HG02981 (cell line): ENCODE data around the gene IQGAP3.
A peak's percentile ranks its signal among the peaks of the same experiment; 100 is the strongest.
"Not testable (repeated sequence)": the region's sequence is repeated elsewhere in the genome, so short reads cannot be mapped to it uniquely, and the experiment has no call there.

Experiments
- ATAC-seq: cut with Tn5 transposase; IDR thresholded peaks from one replicate; pipeline ENCODE4 v1.9.1; 2021; ENCODE audit warnings: mild to moderate bottlenecking, moderate library complexity; ENCODE audit not compliant: unreplicated experiment

IQGAP3 gene

DNA sequence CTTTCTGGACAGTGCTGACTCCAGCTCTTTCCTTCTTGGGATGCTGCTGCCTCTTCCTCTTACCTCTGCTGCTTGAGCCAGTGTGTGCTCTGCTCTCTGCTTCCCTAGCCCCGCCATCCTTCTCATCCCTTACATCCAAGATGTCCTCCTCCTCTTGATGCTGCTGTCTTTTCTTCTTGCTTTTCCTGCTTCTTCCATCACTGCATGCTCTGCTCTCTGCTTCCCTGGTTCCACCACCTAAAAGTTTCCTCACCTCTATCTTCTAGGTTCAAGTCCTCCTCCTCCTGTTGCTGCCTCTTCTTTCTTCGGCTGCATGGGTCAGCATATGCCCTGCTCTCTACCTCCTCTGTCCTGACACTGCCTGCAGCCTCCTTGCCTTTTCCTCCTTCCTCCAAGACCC is 22.7 kb upstream of the IQGAP3 start:
- ATAC-seq = no peak

DNA sequence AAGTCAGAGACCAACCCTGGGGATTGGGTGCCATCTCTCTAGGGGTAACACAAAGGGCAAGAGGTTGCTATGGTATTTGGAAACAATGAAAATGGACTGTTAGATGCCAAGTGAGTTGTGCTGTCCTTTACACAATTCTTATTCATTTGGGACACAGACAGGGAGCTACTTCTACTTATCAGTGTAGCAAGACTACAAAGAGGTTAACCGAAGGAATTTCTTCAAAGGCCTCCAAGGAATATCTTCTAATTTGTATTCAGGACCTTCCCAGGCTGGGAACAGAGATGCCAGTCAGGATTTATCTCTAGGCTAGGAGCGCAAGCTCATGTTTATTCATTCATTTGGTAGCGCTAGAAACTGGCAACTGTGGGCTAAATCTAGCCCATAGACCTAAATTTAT is 21.8 kb upstream of the IQGAP3 start:
- no peak for ATAC-seq

DNA sequence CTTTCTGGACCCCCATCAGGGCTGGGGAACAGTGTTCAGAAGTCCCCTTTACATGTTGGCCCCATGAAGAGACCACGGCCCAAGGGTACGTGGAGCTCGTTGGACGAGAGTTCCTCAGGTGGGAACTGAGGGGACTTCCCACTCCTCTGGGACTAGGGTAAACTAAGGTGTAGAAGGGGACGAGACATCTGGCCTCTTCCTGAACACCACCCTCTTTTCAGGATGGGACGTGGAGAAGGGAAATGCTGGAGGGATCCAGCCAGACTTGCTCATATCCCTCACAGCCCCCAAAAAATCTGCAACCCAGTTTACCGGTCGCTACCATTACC is 21.3 kb upstream of the IQGAP3 start:
- ATAC-seq = no peak

DNA sequence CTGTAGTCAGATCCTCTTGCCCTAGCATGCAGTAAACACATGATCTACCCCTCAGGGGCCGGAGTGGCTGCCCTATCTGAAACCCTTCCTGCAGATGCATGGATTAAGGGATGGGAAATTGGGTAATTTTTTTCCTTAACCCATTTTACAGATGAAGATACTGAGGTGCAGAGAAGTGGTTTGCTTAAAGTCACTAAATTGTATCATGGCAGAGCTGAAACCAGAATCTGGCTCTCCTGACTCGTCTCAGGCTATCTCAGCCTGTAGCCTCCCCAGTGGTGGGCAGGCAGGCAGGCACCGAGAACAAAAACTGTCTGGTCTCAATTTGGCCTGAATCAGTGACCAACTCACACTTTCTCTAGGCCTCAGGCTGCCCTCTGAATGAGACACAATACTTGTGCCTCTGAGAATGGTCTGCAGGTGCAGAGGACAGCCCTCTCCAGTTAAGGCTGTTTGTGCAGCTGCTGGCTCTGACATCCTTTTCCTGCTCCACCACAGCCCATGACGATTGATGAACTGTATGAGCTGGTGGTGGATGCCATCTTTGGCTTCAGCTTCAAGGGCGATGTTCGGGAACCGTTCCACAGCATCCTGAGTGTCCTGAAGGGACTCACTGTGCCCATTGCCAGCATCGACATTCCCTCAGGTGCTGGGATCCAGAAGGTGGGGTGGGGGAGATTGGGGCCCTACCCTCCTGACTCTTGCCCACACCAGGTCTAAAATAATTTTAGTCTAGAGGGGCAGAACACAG is 20.7 kb upstream of the IQGAP3 start:
- ATAC-seq = no peak

DNA sequence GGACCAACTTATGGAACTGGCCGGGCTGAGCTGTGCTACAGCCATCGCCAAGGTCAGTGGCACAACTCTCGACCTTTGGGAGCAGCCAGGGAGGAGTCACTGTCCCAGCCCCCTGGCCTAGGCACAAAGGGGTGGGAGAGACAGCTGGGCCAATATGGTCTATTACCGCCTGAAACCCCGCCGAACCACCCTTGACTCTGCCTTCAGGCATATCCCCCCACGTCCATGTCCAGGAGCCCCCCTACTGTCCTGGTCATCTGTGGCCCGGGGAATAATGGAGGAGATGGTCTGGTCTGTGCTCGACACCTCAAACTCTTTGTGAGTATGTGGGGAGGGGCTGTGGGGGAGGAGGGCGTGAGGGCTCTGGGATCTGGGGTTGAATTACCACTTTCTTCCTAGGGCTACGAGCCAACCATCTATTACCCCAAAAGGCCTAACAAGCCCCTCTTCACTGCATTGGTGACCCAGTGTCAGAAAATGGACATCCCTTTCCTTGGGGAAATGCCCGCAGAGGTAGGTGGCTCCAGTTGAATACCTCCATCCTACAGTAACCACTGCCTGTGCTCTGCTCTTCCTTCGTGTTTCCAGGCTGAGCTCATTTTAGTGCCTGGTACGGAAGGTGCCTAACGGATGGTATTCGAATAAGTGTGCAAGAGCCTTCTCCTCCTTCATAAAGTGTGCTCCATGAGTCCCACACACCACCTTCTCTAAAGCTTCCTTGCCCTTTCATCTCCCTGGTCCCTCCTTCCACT is 20.0 kb upstream of the IQGAP3 start:
- no peak for ATAC-seq

DNA sequence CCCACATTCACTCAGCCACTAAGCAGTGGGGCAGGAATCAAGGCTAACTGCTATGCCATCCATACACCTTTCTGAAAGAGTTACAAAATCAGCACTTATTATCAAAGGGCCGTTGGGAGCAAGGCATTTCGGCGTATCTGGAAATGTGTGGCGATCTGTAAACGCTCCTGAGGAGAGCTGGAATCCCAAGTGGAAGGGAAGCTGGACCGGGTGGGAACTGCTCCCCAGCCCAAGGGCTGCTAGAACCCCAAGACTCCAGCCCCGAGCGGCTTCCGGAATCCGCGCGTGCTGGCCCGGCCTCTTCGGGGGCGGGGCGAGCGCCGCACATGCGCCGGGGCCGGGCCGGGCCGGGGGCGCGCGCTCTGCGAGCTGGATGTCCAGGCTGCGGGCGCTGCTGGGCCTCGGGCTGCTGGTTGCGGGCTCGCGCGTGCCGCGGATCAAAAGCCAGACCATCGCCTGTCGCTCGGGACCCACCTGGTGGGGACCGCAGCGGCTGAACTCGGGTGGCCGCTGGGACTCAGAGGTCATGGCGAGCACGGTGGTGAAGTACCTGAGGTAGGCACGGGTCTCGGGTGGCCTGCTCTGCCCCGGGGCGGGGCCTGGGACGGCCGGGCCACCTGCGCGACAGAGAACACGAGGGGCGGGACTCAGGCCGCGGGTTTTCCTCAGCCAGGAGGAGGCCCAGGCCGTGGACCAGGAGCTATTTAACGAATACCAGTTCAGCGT is 19.2 kb upstream of the IQGAP3 start, which contains the start of gene NAXE:
NAXE (plus strand) TSS at position 345 of the 726 bp plus-strand sequence; CDS start at position 374, 29 bp downstream.
- peak; percentile 74 for ATAC-seq

DNA sequence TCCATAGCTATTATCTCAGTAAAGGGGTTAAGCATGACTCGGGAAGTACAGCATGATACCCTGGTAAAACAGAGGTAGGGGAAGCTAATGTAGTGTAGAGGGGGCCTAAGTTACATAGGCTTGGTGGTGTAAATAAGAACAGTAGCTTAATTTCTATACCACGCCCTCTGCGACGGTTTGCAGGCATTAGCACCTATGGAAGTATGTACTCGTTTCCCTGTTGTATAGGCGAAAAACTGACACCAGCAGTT is 18.7 kb upstream of the IQGAP3 start:
- ATAC-seq = peak; percentile 6

DNA sequence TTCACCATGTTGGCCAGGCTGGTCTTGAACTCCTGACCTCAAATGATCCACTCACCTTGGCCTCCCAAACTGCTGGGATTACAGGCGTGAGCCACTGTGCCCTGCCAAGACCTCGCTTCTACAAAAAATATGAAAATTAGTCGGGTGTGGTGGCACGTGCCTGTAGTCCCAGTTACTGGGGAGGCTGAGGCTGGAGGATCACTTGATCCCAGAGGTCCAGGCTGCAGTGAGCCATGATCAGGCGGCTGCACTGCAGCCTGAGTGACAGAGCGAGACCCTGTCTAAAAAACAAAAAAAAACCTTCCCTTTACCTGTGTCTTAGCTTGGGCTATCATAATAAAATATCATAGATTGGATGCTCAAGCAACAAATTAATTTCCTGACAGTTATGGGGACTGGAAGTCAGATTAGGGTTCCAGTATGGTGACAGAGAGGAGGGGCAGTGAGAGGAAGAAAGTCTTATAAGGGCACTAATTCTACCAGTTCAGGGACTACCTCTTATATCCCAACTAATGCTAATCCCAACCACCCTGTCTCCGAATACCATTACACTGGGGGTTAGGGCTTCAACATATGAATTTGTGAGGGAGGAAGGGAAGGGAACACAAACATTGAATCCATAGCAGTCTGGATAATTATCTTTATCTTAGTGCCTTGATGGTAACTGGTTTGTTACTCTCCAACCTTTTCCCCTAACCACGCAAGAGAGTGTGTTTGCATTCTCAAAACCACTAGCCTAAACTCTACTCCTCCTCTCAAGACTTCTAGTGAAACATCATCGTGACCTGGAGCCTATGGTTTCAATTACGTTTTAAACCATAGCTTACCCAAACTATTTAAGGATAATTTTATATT is 18.2 kb upstream of the IQGAP3 start:
- no peak for ATAC-seq

DNA sequence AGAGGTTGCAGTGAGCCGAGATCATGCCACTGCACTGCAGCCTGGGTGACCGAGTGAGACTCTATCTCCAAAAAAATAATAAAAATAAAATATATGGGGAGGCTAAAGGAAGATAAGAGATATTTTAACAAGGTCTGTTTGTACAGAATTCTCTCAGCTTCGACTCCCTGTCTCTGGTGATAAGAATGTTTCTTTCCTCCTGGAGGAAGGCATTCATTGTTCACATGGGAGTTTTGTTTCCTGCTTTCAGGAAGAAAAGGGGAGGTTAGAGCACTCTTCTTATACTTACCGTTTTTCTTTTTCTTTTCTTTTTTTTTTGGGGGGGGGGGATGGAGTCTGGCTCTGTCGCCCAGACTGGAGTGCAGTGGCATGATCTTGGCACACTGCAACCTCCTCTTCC is 17.2 kb upstream of the IQGAP3 start:
- no peak for ATAC-seq

DNA sequence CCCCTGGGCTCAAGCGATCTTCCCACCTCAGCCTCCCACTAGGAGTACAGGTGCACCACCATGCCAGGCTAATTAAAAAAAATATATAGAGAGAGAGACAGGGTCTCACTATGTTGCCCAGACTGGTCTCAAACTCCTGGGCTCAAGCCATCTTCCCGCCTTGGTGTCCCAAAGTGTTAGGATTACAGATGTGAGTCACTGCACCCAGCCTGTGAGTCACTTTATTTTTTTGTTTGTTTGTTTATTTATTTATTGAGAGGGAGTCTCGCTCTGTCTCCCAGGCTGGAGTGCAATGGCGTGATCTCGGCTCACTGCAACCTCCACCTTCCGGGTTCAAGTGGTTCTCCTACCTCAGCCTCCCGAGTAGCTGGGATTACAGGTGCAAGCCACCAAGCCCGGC is 15.6 kb upstream of the IQGAP3 start:
- not testable (repeated sequence) for ATAC-seq

DNA sequence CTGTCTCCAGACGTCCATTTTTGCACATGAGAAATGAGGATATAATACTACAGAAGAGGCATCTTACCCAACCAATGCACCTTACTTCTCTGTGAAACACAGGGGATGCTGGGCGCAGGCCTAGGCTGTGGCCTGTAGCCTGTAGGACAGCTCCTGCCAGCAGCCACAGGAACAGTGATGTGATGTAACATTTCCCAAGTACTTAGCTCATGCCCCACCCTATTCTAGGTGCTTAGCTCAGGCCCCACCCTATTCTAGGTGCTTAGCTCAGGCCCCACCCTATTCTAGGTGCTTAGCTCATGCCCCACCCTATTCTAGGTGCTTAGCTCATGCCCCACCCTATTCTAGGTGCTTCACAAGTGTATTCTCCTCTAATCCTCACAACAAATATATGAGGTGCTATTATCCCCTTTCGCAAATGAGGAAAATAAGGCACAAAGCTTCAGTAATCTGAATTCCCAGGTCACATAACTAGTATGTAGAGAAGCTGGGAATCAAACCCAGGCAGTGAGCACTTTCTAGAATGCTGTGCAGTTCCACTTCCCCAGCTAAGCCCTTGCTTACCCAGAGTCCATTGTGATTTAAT is 14.6 kb upstream of the IQGAP3 start:
- ATAC-seq = no peak

DNA sequence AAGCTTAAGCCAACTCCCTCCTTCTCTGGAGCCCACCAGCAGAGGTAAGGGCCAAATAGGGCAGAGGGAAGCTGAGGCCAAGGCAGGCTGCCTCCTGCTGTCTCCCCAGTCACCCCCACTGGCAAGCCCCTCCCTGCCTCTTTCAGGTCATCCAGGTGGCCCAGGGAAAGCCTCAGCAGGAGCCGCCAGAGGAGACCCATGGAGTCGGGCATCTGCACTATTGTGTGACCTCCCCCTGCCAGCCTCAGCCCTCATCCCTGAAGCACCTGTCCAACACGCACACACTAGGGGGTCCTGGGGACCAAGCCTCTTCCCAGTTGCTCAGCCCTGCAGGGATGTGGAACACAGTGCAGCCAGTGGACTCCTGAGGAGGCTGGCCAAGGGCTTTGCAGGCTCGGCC is 14.0 kb upstream of the IQGAP3 start:
- ATAC-seq = no peak

DNA sequence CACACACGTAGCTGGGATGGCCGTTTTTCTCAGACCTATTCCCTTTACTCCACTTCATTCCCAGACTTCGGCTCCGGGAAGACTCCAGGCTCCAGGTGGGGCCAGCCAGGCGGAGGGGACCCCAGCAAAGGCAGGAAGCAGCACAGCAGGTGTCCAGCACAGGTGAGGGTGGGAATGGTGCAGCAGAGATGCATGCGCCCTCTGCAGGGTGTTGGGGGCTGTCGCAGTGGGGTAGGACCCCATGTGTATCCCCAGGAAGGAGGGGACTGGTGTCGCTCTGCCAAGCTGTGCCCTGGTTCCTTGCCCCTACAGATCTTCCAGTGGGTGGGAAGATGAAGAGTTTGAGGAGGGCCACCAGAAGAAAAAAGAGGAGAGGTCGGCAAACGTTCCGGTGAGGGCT is 12.4 kb upstream of the IQGAP3 start:
- no peak for ATAC-seq

DNA sequence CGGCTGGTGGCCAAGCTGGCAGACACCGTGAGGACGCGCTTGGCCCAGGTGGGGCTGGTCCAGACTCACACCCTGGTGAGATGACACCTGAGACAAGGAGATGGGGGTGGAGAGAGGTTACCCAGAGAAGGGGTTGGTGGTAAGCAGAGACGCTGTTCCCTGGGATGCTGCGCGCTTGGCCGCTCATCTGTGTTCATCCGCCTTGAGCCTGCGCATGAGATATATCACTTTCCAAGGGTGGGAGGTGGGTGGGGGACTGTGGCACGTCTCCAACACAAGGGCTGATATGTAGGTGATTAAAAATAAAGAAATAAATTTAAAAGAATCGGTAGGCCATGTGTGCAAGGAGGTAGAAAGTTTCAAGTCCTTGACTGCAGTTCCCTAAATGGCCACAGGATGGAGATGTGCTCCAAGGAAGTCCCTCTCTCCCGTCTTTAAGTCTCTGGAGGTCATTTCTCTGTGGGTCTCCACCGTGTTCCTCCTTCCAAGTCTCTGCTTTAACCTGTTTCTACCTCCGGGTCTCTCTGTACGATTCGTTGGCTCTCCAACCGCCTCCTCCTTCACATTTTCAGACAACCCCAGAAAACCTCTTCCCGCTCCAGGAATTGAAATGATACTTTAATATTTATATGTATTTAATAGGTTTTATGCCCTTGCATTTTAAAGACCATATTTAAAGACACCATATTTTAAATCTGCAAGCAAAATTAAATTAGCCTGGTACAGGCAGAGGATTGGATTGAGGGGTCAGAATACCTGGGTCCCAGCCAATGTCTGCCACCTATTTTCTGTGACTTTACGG is 11.7 kb upstream of the IQGAP3 start:
- no peak for ATAC-seq

DNA sequence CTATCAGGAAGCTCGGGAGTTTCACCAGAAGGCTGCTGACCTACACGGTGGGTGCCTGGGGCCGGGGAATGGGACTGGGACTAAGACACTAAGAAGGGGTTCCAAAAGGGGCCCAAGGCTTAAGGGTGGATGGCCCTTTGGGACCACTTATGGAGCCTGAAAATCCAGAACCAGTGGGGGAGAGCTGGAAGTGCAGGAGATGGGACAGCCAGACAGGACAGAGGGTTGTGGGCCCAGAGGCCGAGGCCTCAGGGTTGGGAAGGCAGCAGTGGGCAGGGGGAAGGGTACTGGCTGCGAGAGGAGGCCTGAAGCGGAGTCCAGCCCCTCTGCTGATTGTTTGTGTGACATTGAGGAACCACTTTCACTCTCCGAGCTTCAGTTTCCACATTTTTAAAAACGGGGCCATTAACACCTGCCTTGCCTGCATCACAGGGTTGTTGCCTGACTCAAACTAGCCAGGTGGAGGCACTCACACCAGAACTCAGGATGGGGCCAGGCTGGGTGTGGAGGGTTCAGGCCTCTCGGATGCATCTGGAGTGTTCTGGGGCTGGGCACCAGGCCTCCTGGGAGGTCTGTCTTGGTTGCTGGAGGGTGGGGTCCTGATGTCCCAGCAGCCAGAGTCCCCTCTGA is 10.1 kb upstream of the IQGAP3 start:
- no peak for ATAC-seq

DNA sequence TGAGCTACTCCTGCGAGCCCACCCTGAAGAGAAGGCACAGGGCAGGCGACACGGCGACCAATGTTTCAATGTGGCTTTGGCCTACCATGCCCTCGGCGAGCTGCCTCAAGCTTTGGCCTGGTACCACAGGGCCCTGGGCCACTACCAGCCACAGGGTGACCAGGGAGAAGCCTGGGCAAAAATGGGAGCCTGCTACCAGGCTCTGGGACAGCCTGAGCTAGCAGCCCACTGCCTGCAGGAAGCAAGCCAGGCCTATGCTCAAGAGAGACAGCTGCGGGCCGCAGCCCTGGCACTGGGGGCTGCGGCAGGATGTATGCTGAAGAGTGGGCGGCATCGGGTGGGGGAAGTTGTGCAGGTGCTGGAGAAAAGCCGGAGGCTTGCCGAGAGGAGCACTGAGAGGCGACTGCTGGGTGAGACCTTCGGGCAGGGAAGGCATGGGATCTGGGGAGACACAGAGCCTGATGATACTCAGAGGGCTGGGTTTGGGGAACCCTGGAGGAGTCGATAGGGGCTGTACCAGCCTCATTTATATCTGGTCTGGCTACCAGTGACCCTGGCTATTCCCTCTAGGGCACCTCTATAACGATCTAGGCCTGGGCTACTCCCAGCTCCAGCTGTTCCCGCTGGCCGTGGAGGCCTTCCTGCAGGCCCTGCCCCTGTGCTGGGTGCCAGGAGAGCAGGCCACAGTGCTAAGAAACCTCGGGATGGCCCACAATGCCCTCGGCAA is 9.5 kb upstream of the IQGAP3 start:
- ATAC-seq = peak; percentile 44

DNA sequence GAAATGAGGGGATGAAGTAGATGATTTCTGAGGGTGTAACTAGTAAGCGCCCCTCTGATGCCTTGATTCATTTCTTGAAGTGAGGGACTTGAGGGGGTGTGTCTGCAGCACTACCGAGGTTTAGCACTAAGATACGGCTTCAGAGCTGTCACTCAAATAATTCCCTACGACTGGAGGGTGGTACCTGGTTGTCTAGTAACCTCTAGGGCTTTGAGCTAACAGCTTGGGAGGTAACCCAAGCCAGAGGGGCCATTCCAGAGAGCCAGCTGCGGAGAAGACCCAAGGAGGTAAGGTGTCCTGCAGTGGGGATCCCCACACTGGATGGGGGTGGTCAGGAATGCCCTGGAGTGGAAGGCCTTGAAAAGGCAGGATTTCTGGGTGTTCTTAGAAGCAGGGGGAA is 7.1 kb upstream of the IQGAP3 start, which contains the start of gene TTC24:
TTC24 (plus strand) TSS at position 252 of the 400 bp plus-strand sequence. CDS start 1,642 bp downstream, outside the sequence.
- ATAC-seq = no peak

DNA sequence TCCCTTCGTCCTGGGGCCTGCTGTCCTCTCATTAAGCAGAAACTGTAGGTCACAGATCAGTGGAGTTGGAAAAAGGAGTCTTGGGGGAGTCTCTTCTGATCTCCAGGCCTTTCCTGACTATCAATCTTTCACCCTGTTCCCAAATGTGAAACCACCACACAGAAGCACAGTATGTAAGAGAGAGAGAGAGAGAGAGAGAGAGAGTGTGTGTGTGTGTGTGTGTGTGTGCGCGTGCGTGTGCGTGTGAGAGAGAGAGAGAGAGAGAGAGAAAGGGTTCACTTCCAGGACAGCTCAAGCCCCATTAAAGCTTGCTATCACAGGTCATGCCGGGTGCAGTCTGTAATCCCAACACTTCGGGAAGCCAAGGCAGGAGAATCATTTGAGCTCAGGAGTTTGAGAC is 5.7 kb upstream of the IQGAP3 start:
- no peak for ATAC-seq

DNA sequence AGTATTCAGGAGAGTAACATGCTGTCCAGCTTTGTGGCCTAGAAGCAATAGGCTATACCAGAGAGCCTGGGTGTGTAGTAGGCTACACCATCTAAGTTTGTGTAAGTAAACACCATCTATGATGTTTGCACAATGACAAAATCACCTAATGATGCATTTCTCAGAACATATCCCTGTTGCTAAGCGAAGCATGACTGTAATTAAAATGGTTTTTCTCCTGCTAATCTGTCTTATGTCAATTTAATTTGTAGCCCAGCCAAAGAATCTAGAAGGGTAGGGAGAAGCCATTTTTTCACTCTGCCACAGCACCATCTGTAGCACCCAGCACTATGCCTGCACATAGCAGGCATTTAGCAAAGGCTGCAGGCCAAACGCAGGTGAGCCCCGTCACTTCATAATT is 5.2 kb upstream of the IQGAP3 start:
- no peak for ATAC-seq
